Adipocyte (in vitro differentiated cells): ENCODE measurements around the gene RPL3.
A peak's percentile ranks its signal among the peaks of the same experiment; 100 is the strongest.

Experiments used
- DNase-seq: peaks from one replicate; pipeline ENCODE4 v3.0.0-alpha.2; 2015; ENCODE audit warnings: low read depth
- H3K27me3 ChIP-seq: replicated peaks from 2 replicates; pipeline ENCODE4 v1.7.0; 2013; ENCODE audit warnings: mild to moderate bottlenecking, low read length, moderate library complexity; ENCODE audit not compliant: control insufficient read depth, insufficient read depth
- H3K36me3 ChIP-seq: 2 replicates; pipeline ENCODE4 v1.7.0; 2013; ENCODE audit warnings: low read length, mild to moderate bottlenecking, moderate library complexity; ENCODE audit not compliant: control insufficient read depth, insufficient read depth, severe bottlenecking
- H3K4me1 ChIP-seq: 2 replicates; pipeline ENCODE4 v1.7.0; 2013; ENCODE audit warnings: mild to moderate bottlenecking, low read length, moderate library complexity; ENCODE audit not compliant: control insufficient read depth, insufficient read depth
- H3K4me3 ChIP-seq: 2 replicates; pipeline ENCODE4 v1.7.0; 2013; ENCODE audit warnings: mild to moderate bottlenecking, low read length, moderate library complexity
- H3K9ac ChIP-seq: 2 replicates; pipeline ENCODE4 v1.7.0; 2013; ENCODE audit warnings: mild to moderate bottlenecking, low read length, moderate library complexity
- H3K9me3 ChIP-seq: 2 replicates; pipeline ENCODE4 v1.7.0; 2013; ENCODE audit warnings: mild to moderate bottlenecking, low read length, moderate library complexity; ENCODE audit not compliant: control insufficient read depth

RPL3 gene

DNA sequence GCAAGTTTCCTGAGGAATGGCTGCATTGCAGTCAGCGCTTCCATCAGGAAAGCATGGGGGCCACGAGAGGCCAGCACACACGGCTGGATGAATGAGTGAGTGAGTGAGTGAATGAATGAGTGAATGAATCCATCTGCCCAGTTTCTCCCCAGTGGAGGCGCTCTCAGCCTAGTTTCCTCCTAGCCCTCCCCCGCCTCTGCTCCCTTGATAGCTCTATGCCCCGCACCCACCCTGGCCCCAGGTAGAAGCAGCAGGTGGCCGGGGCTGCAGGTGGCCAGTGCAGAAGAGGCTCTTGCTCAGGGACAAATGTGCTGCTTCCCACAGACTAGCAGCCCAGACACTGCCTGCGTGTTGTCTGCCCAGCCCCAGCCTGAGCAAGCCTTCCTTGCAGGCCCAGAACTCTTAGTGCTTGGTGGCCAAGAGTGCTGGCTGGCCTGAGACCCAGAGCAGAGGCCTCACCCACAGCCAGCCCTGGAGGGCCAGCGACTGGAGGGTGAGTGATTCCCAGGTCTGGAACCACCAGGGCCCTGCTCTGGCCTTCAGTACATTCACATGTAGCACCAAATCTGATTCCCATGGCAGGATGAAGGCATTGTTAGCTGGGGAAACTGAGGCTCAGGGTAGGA is 43.5 kb downstream of the RPL3 start:
- Histone ChIP-seq H3K9me3 (peaks cover 6% of the 10 kb centered on the region), H3K36me3 (no peaks in the 10 kb centered on the region), H3K27me3 (no peaks in the 10 kb centered on the region), H3K4me3 (no peak overlapping the region), H3K4me1 (peaks cover 11% of the 10 kb centered on the region), H3K9ac (no peak overlapping the region)
- DNase-seq = no peak

DNA sequence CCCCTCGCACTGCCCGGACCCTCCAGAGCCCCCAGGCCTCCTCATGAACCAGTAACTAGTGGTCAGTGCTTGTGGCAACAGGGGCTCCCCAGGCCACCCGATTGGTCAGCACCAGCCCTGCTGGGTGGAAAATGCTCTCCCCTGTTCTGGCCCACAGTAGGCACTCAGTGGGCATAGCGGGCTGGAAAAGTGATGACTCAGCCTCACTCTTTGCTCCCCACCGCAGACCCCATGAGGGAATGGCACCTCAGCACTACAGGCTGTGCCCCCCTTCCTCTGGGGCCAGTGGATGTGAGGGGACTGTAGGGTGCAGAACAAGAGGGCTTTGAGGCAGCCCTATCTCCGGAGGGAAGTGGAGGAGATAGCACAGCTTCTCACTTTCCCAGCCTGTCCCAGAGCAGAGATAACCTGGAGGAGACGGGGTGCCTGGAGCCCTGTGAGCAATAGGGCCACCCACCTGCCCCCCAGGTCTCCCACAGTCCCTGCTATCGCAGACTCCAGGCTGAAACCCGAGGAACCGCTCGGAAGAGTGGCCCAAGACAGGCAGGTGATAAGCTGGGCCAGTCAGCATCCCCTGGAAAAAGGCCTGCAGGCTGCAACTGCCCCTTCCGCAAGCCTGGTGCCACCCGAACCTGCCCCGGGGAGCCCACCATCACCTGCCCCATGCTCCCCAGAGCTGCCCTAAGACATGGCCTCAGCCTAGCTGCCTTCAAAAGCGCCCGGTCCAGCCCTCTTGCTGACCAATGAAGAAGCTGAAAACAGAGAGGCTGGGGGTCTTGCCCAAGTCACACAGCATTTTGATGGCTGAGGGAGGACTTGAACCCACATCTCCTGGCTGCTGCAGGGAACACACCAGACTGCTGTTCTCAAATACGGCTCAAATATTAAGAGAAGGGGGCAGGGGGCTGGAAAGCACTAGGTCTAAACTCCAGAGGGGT is 45.2 kb downstream of the RPL3 start:
- H3K27me3 ChIP-seq = no peaks in the 10 kb centered on the region
- H3K9ac ChIP-seq = no peak overlapping the region
- H3K9me3 ChIP-seq = peaks cover 6% of the 10 kb centered on the region
- DNase-seq = no peak
- no peaks in the 10 kb centered on the region for H3K36me3 ChIP-seq
- no peak overlapping the region for H3K4me3 ChIP-seq
- H3K4me1 ChIP-seq = peaks cover 20% of the 10 kb centered on the region

DNA sequence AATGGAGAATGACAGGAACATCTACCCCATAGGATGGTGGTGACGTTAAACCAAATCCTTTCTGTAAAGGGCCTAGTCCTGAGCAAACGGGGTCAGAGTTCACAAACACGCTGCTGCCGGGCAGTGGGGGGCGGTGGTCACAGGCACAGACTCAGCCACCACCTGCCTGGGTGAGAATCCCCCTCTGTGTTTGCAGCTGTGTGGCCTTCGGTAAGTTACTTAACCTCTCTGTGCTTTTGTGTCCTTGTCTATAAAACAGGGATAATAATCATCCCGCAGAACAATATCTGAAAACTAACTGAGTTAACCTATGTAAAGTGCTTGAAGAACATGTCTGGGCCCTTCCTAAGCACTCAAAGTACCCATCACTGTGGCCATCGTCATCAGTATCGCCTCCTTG is 48.6 kb downstream of the RPL3 start:
- Histone ChIP-seq H3K4me3 (no peak overlapping the region), H3K36me3 (no peaks in the 10 kb centered on the region), H3K4me1 (peaks cover 33% of the 10 kb centered on the region), H3K9me3 (no peaks in the 10 kb centered on the region), H3K27me3 (no peaks in the 10 kb centered on the region), H3K9ac (no peak overlapping the region)
- no peak for DNase-seq

GRCh38 chr22:39270280-39270679 is 49.1 kb downstream of the RPL3 start:
- no peaks in the 10 kb centered on the region for H3K36me3 ChIP-seq
- H3K4me1 ChIP-seq = peaks cover 33% of the 10 kb centered on the region
- no peak overlapping the region for H3K4me3 ChIP-seq
- DNase-seq = no peak
- no peaks in the 10 kb centered on the region for H3K9me3 ChIP-seq
- no peaks in the 10 kb centered on the region for H3K27me3 ChIP-seq
- no peak overlapping the region for H3K9ac ChIP-seq

DNA sequence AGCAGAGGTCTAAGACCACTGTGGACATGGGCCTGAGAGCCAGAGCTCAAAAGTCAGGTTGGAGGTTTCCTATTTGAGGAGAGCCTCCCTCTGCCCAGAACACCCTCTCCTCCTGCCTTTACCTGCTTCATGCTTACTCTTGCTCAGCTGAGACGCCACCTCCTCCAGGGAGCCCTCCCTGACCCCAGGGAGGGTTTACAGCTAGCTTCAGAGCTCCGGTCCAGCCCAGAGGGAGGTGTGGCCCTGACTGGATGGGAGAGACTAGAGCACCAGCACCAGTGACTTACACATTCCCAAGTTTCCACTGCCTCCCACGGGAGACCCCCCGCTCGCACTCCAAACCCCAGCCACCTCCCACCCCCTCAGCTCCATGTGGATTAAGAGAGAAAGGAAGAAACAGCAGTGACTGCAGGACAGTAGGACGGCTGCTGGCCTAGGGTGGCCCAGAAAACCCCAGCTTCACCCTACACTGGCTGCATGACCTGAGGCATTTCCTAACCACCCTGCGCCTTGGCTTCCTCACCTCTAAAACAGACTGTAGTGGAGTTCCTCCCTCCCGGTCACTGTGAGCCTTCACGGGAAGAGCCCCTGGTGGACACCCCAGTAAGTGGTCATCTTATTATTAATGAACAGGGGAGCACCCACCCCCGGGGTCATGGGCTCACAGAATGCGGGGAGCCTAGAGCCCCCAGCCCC is 50.2 kb downstream of the RPL3 start:
- no peak for DNase-seq
- Histone ChIP-seq H3K9me3 (no peaks in the 10 kb centered on the region), H3K36me3 (no peaks in the 10 kb centered on the region), H3K4me1 (peaks cover 33% of the 10 kb centered on the region), H3K4me3 (no peak overlapping the region), H3K27me3 (no peaks in the 10 kb centered on the region), H3K9ac (no peak overlapping the region)

- Histone ChIP-seq H3K36me3 (no peaks in the 10 kb centered on the region), H3K9me3 (no peaks in the 10 kb centered on the region), H3K9ac (no peak overlapping the region), H3K4me1 (peaks cover 33% of the 10 kb centered on the region), H3K27me3 (no peaks in the 10 kb centered on the region), H3K4me3 (no peak overlapping the region)
- no peak for DNase-seq
Observed at GRCh38 chr22:39268645-39269044, 50.8 kb downstream of the RPL3 start.

GRCh38 chr22:39267974-39268373 is 51.4 kb downstream of the RPL3 start:
- H3K4me1 ChIP-seq = peaks cover 33% of the 10 kb centered on the region
- DNase-seq = no peak

GRCh38 chr22:39266398-39267030 is 52.9 kb downstream of the RPL3 start:
- no peaks in the 10 kb centered on the region for H3K36me3 ChIP-seq
- peaks cover 7% of the 10 kb centered on the region for H3K9me3 ChIP-seq
- DNase-seq = no peak
- H3K9ac ChIP-seq = peak overlapping the region; percentile 19
- peaks cover 33% of the 10 kb centered on the region for H3K4me1 ChIP-seq
- H3K4me3 ChIP-seq = no peak overlapping the region
- H3K27me3 ChIP-seq = no peaks in the 10 kb centered on the region

More at GRCh38 chr22:39267974-39268373, 51.4 kb downstream of the RPL3 start:
- no peak overlapping the region for H3K4me3 ChIP-seq
- no peaks in the 10 kb centered on the region for H3K36me3 ChIP-seq
- H3K9ac ChIP-seq = no peak overlapping the region
- H3K27me3 ChIP-seq = no peaks in the 10 kb centered on the region
- no peaks in the 10 kb centered on the region for H3K9me3 ChIP-seq

DNA sequence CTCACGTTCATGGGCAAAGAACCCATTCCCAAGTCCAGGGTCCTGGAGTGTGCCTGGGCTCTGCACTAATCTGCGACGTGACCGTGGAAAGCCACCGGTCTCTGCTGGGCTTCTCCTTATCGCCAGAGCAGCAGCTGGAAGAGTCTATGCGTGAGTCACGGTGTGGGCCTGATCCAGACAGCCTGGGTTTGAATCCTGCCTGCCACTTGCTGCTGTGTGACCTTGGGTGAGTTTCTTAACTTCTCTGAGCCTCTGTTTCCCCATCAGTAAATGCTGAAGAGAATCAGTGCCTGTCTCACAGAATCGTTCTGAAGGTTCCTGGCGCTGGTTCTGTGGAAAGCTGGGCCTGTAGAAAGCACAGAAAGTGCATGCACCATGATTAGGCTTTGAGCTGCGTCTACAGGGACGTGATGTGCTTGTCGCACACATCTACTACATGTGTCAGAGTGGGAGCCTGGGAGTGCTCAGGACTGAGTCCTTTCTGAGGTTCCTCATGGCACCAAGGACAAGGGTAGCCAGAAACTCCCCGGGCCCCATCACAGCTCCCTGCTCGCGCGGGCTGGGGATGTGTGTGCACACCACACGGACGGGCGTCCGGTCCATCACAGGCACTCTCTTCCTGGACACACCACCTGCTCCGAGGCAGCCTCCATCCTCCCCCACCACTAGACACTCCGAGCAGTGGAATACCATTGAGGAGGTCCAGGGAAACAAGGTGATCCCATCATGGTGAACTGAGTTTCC is 54.1 kb downstream of the RPL3 start:
- H3K27me3 ChIP-seq = no peaks in the 10 kb centered on the region
- H3K36me3 ChIP-seq = no peaks in the 10 kb centered on the region
- H3K9me3 ChIP-seq = peaks cover 14% of the 10 kb centered on the region
- no peak for DNase-seq
- H3K9ac ChIP-seq = no peak overlapping the region
- no peak overlapping the region for H3K4me3 ChIP-seq
- H3K4me1 ChIP-seq = peaks cover 33% of the 10 kb centered on the region

GRCh38 chr22:39264349-39265038 is 54.9 kb downstream of the RPL3 start:
- H3K4me3 ChIP-seq = no peak overlapping the region
- H3K9ac ChIP-seq = no peak overlapping the region
- H3K27me3 ChIP-seq = no peaks in the 10 kb centered on the region
- no peaks in the 10 kb centered on the region for H3K36me3 ChIP-seq
- DNase-seq = no peak
- peaks cover 27% of the 10 kb centered on the region for H3K4me1 ChIP-seq
- H3K9me3 ChIP-seq = peaks cover 14% of the 10 kb centered on the region
